Measurements from ENCODE around the gene SCT. TPM values are rescaled to one million over a fixed set of nuclear protein-coding genes. Genes with fewer than 3 reads are reported as not detected.

SCT gene
- polyA plus RNA-seq, 1 donor from 2014 or later, result not detected

DNA sequence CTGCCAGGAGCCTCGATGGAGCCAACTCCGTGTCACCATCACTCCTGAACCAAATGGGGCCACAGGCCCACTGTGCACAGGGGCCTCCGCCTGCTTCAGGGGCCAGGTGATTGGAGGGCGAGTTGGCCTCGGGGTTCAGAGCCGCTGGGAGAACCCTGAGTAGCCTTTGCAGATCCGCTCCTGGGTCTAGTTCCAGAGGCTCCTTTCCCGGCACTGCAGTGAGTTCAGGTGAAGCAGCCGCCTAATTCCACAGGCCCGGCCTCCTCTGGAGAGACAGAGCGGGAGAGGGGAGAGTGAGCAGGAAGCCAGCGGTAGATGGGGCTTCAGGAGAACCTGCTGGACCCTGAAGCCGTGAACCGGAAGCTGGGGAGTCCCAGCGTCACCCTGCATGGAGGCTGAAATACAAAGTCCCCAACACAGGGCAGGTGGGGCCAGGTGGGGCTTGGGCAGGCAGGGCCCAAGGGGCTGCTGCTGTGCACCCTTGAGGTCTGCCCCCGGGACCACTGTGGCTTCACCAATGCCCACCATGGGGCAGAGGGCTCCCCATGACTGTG lies 32.6 kb upstream of the SCT start:
- no peak overlapping the region for H3K9ac ChIP-seq (ENCODE audit: low read length)
- H3K4me2 ChIP-seq (ENCODE audit: low read length), result no peak overlapping the region
- H3F3A ChIP-seq (ENCODE audit: insufficient read depth, low read length, poor library complexity, severe bottlenecking), result no peaks in the 10 kb centered on the region
- no peaks in the 10 kb centered on the region for H3K9me3 ChIP-seq (ENCODE audit: low read length)
- no peaks in the 10 kb centered on the region for H4K20me1 ChIP-seq (ENCODE audit: insufficient read depth)
- no peaks in the 10 kb centered on the region for H3K36me3 ChIP-seq (ENCODE audit: insufficient read depth, low read length)
- no peaks in the 10 kb centered on the region for H3K9me2 ChIP-seq (ENCODE audit: insufficient read depth, low read length)
- no peak overlapping the region for H3K27ac ChIP-seq (ENCODE audit: low read length)
- no peak overlapping the region for H3K4me3 ChIP-seq (ENCODE audit: low read length)
- TF ChIP-seq, protein P1, sequence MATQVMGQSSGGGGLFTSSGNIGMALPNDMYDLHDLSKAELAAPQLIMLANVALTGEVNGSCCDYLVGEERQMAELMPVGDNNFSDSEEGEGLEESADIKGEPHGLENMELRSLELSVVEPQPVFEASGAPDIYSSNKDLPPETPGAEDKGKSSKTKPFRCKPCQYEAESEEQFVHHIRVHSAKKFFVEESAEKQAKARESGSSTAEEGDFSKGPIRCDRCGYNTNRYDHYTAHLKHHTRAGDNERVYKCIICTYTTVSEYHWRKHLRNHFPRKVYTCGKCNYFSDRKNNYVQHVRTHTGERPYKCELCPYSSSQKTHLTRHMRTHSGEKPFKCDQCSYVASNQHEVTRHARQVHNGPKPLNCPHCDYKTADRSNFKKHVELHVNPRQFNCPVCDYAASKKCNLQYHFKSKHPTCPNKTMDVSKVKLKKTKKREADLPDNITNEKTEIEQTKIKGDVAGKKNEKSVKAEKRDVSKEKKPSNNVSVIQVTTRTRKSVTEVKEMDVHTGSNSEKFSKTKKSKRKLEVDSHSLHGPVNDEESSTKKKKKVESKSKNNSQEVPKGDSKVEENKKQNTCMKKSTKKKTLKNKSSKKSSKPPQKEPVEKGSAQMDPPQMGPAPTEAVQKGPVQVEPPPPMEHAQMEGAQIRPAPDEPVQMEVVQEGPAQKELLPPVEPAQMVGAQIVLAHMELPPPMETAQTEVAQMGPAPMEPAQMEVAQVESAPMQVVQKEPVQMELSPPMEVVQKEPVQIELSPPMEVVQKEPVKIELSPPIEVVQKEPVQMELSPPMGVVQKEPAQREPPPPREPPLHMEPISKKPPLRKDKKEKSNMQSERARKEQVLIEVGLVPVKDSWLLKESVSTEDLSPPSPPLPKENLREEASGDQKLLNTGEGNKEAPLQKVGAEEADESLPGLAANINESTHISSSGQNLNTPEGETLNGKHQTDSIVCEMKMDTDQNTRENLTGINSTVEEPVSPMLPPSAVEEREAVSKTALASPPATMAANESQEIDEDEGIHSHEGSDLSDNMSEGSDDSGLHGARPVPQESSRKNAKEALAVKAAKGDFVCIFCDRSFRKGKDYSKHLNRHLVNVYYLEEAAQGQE (IDR thresholded peaks at IDR 0.05; ENCODE audit: borderline replicate concordance), result no peak
- TF ChIP-seq POLR2AphosphoS5 (IDR thresholded peaks at IDR 0.05) (no peak), RAD21 (conservative IDR thresholded peaks at IDR 0.05) (no peak), MXI1 (conservative IDR thresholded peaks at IDR 0.05; ENCODE audit: poor library complexity, severe bottlenecking) (no peak), EP300 (conservative IDR thresholded peaks at IDR 0.05; ENCODE audit: poor library complexity, severe bottlenecking) (no peak), EZH2 (IDR thresholded peaks at IDR 0.05; ENCODE audit: borderline replicate concordance, insufficient read depth, low read length, poor library complexity, severe bottlenecking) (no peak), TAF1 (IDR thresholded peaks at IDR 0.05; ENCODE audit: low read depth) (no peak), SMC3 (conservative IDR thresholded peaks at IDR 0.05; ENCODE audit: poor library complexity) (no peak)
- TF ChIP-seq, protein P2, sequence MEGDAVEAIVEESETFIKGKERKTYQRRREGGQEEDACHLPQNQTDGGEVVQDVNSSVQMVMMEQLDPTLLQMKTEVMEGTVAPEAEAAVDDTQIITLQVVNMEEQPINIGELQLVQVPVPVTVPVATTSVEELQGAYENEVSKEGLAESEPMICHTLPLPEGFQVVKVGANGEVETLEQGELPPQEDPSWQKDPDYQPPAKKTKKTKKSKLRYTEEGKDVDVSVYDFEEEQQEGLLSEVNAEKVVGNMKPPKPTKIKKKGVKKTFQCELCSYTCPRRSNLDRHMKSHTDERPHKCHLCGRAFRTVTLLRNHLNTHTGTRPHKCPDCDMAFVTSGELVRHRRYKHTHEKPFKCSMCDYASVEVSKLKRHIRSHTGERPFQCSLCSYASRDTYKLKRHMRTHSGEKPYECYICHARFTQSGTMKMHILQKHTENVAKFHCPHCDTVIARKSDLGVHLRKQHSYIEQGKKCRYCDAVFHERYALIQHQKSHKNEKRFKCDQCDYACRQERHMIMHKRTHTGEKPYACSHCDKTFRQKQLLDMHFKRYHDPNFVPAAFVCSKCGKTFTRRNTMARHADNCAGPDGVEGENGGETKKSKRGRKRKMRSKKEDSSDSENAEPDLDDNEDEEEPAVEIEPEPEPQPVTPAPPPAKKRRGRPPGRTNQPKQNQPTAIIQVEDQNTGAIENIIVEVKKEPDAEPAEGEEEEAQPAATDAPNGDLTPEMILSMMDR (IDR thresholded peaks at IDR 0.05; ENCODE audit: poor library complexity, severe bottlenecking), result no peak
- no peak overlapping the region for H2AFZ ChIP-seq (ENCODE audit: low read depth, low read length)
- H3K79me2 ChIP-seq (replicated peaks; ENCODE audit: insufficient read depth, low read length), result no peaks in the 10 kb centered on the region
- H3K27me3 ChIP-seq (ENCODE audit: insufficient read depth, low read depth, low read length), result no peaks in the 10 kb centered on the region

DNA sequence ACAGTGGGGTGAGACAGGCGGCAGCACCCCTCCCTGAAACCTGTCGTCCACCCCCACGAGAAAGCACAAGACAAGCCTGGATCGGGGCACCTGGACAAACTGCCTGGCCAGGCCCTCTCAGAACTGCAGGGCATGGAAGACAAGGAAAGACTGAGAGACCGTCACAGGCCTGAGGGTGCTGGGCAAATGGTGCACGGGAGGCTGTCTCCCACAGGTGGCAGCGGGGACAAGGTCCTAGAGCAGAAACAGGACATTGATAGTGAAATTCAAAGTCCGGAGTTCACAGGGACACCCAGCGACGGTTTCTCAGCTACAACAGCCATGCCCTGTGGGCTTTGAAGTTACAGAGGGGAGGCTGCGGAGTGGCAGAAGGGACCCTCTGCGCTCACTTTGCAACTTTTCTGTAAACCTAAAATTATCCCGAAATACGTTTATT lies 30.7 kb upstream of the SCT start:
- Histone ChIP-seq H3K4me3 (ENCODE audit: low read length) (no peak overlapping the region), H3K9ac (ENCODE audit: low read length) (no peak overlapping the region), H3F3A (ENCODE audit: insufficient read depth, low read length, poor library complexity, severe bottlenecking) (no peaks in the 10 kb centered on the region), H4K20me1 (ENCODE audit: insufficient read depth) (no peaks in the 10 kb centered on the region), H3K36me3 (ENCODE audit: insufficient read depth, low read length) (no peaks in the 10 kb centered on the region), H3K27me3 (ENCODE audit: insufficient read depth, low read depth, low read length) (no peaks in the 10 kb centered on the region), H3K9me3 (ENCODE audit: low read length) (no peaks in the 10 kb centered on the region), H3K9me2 (ENCODE audit: insufficient read depth, low read length) (no peaks in the 10 kb centered on the region), H3K27ac (ENCODE audit: low read length) (no peak overlapping the region), H3K4me2 (ENCODE audit: low read length) (no peak overlapping the region), H3K79me2 (replicated peaks; ENCODE audit: insufficient read depth, low read length) (no peaks in the 10 kb centered on the region), H2AFZ (ENCODE audit: low read depth, low read length) (no peak overlapping the region)
- TF ChIP-seq, protein P2 (IDR thresholded peaks at IDR 0.05; ENCODE audit: poor library complexity, severe bottlenecking), result no peak
- no peak for TF ChIP-seq TAF1 (IDR thresholded peaks at IDR 0.05; ENCODE audit: low read depth)
- no peak for TF ChIP-seq SMC3 (conservative IDR thresholded peaks at IDR 0.05; ENCODE audit: poor library complexity)
- no peak for TF ChIP-seq MXI1 (conservative IDR thresholded peaks at IDR 0.05; ENCODE audit: poor library complexity, severe bottlenecking)
- TF ChIP-seq POLR2AphosphoS5 (IDR thresholded peaks at IDR 0.05), result no peak
- TF ChIP-seq EP300 (conservative IDR thresholded peaks at IDR 0.05; ENCODE audit: poor library complexity, severe bottlenecking), result no peak
- TF ChIP-seq EZH2 (IDR thresholded peaks at IDR 0.05; ENCODE audit: borderline replicate concordance, insufficient read depth, low read length, poor library complexity, severe bottlenecking), result no peak
- no peak for TF ChIP-seq RAD21 (conservative IDR thresholded peaks at IDR 0.05)
- TF ChIP-seq, protein P1 (IDR thresholded peaks at IDR 0.05; ENCODE audit: borderline replicate concordance), result no peak

Measured in neural cell (in vitro differentiated cells).